Measurements from ENCODE around the gene MEGF6. TPM values are rescaled to one million over a fixed set of nuclear protein-coding genes. Genes with fewer than 3 reads are reported as not detected.

Gene MEGF6
- total RNA-seq, 2 experiments from 2014 or later = 57.5 to 62.2 TPM

DNA sequence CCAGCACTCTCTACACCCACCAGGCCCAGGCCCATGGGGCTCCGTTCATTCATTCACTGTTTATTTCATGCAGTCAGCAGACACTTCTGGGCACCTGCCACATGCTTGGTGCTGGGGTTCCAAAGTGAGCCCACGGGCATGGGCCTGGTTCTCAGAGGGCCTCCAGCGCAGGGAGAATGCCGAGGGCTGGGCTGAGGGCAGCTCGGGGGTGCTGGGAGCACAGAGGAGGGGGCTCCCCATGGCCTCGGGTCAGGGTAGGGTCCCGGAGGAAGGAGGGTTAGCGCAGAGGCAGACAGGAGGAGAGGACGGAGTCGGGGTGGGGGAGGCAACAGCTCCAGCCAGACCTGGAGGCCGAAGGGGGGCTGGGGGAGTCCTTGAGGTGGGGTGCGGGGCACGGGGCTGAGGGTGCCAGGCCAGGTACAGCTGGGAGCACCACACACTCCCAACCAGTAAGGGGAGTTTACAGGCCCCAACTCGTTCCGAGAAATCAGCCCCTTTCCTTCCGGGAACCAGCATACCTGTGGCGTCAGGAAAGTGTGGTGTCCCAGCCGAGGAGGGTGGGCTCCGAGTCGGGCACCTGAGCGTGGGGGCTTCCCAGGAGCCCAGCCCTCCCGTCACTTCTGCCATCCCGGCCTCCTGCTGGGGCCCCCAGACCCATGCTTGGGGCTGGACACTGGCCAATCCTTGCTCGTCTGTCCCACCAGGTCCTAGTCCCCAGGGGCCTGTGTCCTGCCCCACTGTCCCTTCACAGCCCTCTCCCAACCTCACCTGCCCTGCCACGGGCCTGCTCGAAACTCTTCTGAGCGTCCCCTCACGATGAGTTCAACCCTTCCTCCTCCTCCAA lies 146.0 kb downstream of the MEGF6 start:
- TF ChIP-seq, protein P1, sequence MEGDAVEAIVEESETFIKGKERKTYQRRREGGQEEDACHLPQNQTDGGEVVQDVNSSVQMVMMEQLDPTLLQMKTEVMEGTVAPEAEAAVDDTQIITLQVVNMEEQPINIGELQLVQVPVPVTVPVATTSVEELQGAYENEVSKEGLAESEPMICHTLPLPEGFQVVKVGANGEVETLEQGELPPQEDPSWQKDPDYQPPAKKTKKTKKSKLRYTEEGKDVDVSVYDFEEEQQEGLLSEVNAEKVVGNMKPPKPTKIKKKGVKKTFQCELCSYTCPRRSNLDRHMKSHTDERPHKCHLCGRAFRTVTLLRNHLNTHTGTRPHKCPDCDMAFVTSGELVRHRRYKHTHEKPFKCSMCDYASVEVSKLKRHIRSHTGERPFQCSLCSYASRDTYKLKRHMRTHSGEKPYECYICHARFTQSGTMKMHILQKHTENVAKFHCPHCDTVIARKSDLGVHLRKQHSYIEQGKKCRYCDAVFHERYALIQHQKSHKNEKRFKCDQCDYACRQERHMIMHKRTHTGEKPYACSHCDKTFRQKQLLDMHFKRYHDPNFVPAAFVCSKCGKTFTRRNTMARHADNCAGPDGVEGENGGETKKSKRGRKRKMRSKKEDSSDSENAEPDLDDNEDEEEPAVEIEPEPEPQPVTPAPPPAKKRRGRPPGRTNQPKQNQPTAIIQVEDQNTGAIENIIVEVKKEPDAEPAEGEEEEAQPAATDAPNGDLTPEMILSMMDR (IDR thresholded peaks at IDR 0.05) = no peak
- no peaks in the 10 kb centered on the region for H3K27me3 ChIP-seq (ENCODE audit: control insufficient read depth in 1 of 2, insufficient read depth in 2 of 2, low read length in 2 of 2)
- DNase-seq = peak in 1 of 14 experiments; percentile 2
- H3K9me3 ChIP-seq (ENCODE audit: control insufficient read depth in 1 of 2, insufficient read depth in 1 of 2, low read length in 2 of 2) = no peaks in the 10 kb centered on the region
- H3K27ac Mint-ChIP-seq = no peak overlapping the region
- ChIA-PET CTCF (no interaction called here), POLR2A (no interaction called here)
- H3K9me3 Mint-ChIP-seq = no peaks in the 10 kb centered on the region
- no peaks in the 10 kb centered on the region for H3K4me1 Mint-ChIP-seq (ENCODE audit: low read depth)
- intact Hi-C loops (cut with DNase I, micrococcal nuclease) = no loop called here
- no peak overlapping the region for H3K4me3 ChIP-seq (ENCODE audit: low read length)
- no peak overlapping the region for H3K4me3 Mint-ChIP-seq
- no peaks in the 10 kb centered on the region for H3K4me1 ChIP-seq (ENCODE audit: insufficient read depth, low read length)
- H3K27ac ChIP-seq (ENCODE audit: low read depth in 1 of 2, low read length in 2 of 2) = no peak overlapping the region
- no peaks in the 10 kb centered on the region for H3K36me3 ChIP-seq (ENCODE audit: insufficient read depth, low read length)
- no peak for ATAC-seq (ENCODE audit: poor library complexity)
- H3K27me3 Mint-ChIP-seq = no peaks in the 10 kb centered on the region
- H3K36me3 Mint-ChIP-seq (ENCODE audit: low read depth) = no peaks in the 10 kb centered on the region

DNA sequence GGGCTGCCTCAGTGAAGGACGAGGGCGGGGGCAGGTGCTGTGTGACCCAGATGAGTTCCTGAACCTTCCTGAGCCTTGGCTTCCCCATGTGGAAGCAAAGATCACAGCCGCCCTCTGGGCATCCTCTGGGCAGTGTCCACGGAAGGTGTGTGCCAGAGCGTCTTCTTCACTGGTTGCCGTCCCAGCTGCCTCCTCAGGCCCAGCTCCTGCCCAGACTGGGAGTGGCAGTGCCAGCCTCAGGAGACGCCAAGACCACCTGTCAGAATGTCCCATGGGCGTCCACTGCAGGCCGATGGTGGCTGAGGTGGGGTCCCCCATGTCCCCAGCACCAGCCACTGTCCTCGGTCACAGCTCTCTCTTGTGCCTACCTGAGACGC lies 146.7 kb downstream of the MEGF6 start:
- ChIA-PET POLR2A (no interaction called here), CTCF (no interaction called here)
- no peaks in the 10 kb centered on the region for H3K27me3 Mint-ChIP-seq
- ATAC-seq (ENCODE audit: poor library complexity) (no peak), DNase-seq (peak in 1 of 14 experiments; percentile 2)
- H3K4me1 Mint-ChIP-seq (ENCODE audit: low read depth) = no peaks in the 10 kb centered on the region
- H3K27ac ChIP-seq (ENCODE audit: low read depth in 1 of 2, low read length in 2 of 2) = no peak overlapping the region
- TF ChIP-seq, protein P1 (IDR thresholded peaks at IDR 0.05) = no peak
- H3K27ac Mint-ChIP-seq = no peak overlapping the region
- H3K36me3 Mint-ChIP-seq (ENCODE audit: low read depth) = no peaks in the 10 kb centered on the region
- no peak overlapping the region for H3K4me3 ChIP-seq (ENCODE audit: low read length)
- no peaks in the 10 kb centered on the region for H3K36me3 ChIP-seq (ENCODE audit: insufficient read depth, low read length)
- H3K4me3 Mint-ChIP-seq = no peak overlapping the region
- no peaks in the 10 kb centered on the region for H3K4me1 ChIP-seq (ENCODE audit: insufficient read depth, low read length)
- intact Hi-C loops (cut with DNase I, micrococcal nuclease) = no loop called here
- no peaks in the 10 kb centered on the region for H3K27me3 ChIP-seq (ENCODE audit: control insufficient read depth in 1 of 2, insufficient read depth in 2 of 2, low read length in 2 of 2)
- H3K9me3 ChIP-seq (ENCODE audit: control insufficient read depth in 1 of 2, insufficient read depth in 1 of 2, low read length in 2 of 2) = no peaks in the 10 kb centered on the region
- no peaks in the 10 kb centered on the region for H3K9me3 Mint-ChIP-seq

DNA sequence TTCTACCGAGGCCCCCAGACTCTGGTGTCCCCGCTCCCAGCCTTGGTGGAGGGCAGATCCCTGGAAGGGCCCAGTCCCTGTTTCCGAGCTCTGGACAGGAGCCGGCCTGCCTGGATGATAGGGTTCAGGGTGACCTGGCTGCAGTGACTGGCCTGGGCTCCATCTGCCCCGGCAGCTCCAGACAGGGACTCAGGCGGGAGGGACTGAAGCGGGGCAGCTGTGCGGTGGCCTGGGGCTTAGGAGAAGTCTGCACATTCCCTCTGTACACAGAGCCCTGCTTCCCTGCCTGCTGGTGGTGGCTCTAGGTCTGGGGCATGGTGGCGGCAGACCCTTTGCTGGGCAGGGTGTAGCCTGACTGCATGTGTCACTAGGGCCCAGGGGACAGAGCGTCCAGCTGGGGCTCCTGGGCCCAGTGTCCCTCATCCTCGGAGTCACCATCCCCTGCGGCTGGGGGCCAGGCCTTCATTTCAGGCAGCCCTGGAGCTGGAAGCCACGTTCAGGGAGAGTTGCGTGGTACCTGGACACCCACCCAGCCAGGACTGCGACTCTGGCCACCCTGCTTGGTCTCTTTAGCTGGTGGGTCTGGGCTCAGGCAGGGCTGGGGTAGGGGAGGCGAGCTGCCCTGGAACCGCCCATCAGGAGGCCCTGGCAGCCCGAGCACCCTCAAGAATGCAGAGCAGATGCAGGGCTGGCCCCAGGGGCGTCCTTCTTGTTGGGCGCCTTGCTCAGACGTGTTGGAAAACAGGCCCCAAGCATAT lies 147.2 kb downstream of the MEGF6 start:
- TF ChIP-seq, protein P1 (IDR thresholded peaks at IDR 0.05) = no peak
- H3K4me3 Mint-ChIP-seq = no peak overlapping the region
- H3K36me3 ChIP-seq (ENCODE audit: insufficient read depth, low read length) = no peaks in the 10 kb centered on the region
- no peaks in the 10 kb centered on the region for H3K27me3 Mint-ChIP-seq
- no peaks in the 10 kb centered on the region for H3K27me3 ChIP-seq (ENCODE audit: control insufficient read depth in 1 of 2, insufficient read depth in 2 of 2, low read length in 2 of 2)
- H3K27ac Mint-ChIP-seq = no peak overlapping the region
- no peak overlapping the region for H3K4me3 ChIP-seq (ENCODE audit: low read length)
- ChIA-PET CTCF (interaction anchor here (1.3 kb wide), 1 partner anchor 11 kb away, joined by 6 read pairs; no protein-coding TSS in a partner anchor), POLR2A (no interaction called here)
- H3K9me3 Mint-ChIP-seq = no peaks in the 10 kb centered on the region
- intact Hi-C loops (cut with DNase I, micrococcal nuclease) = no loop called here
- no peak for ATAC-seq (ENCODE audit: poor library complexity)
- H3K36me3 Mint-ChIP-seq (ENCODE audit: low read depth) = no peaks in the 10 kb centered on the region
- H3K4me1 Mint-ChIP-seq (ENCODE audit: low read depth) = no peaks in the 10 kb centered on the region
- H3K27ac ChIP-seq (ENCODE audit: low read depth in 1 of 2, low read length in 2 of 2) = no peak overlapping the region
- peak in 1 of 14 experiments; percentile 1 for DNase-seq
- no peaks in the 10 kb centered on the region for H3K9me3 ChIP-seq (ENCODE audit: control insufficient read depth in 1 of 2, insufficient read depth in 1 of 2, low read length in 2 of 2)
- no peaks in the 10 kb centered on the region for H3K4me1 ChIP-seq (ENCODE audit: insufficient read depth, low read length)

Data from CD4-positive, alpha-beta T cell (primary cell).